ENCODE results near the gene ATP10B.

DNA sequence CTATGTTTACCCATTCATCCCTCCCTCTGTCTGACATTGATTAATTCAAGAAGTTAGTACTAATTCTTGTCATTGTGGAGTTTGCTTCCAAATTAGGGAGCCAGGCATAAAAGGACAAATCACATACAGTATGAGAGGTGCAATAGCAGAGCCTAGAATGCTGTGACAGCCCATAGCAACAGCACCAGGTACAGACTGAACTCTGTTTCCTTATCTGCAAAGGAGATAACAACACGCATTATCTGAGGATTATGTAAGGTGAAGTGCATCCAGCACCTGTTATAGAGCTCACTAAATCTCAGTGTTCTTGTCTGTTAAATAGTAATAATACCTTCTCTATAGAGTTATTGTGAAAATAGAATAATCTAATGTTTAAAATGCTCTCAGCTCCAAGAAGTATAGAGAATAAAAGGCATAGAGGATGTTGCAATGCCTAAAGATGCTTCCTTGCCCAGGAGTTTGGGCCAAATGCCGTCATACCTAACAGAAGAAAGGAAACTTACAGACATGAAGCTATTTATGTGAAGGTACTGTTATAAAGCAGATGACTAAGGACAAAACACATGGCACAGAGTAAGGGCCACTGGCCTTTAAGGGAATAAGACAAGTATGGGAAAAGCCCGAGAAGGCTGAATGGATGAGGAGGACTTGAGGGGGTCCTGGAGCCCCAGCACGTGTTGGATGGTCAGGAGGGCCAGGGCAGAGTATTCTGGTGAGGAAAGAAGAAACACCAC lies 214.5 kb downstream of the ATP10B start:
- TF ChIP-seq, protein P1, sequence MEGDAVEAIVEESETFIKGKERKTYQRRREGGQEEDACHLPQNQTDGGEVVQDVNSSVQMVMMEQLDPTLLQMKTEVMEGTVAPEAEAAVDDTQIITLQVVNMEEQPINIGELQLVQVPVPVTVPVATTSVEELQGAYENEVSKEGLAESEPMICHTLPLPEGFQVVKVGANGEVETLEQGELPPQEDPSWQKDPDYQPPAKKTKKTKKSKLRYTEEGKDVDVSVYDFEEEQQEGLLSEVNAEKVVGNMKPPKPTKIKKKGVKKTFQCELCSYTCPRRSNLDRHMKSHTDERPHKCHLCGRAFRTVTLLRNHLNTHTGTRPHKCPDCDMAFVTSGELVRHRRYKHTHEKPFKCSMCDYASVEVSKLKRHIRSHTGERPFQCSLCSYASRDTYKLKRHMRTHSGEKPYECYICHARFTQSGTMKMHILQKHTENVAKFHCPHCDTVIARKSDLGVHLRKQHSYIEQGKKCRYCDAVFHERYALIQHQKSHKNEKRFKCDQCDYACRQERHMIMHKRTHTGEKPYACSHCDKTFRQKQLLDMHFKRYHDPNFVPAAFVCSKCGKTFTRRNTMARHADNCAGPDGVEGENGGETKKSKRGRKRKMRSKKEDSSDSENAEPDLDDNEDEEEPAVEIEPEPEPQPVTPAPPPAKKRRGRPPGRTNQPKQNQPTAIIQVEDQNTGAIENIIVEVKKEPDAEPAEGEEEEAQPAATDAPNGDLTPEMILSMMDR (IDR thresholded peaks at IDR 0.05) = no peak
- no peak for TF ChIP-seq POLR2A (IDR thresholded peaks at IDR 0.05)
